Esophagus muscularis mucosa (tissue), 4 donors: ENCODE results near the gene RCBTB2. TPM values are rescaled to one million over a fixed set of nuclear protein-coding genes. Genes with fewer than 3 reads are reported as not detected.

Experiments
- DNase-seq: peaks from one replicate; pipeline ENCODE4 v3.0.0-alpha.2; 2017; ENCODE audit errors: extremely low spot score
- H3K27ac ChIP-seq, 4 donors: fragments of 200-600 bp; sonication (generic); replicated peaks in 1 of 4; 1 replicate in 3 of 4; 2 replicates in 1 of 4; pipeline ENCODE4 v1.5.1; 2016 to 2019; ENCODE audit warnings: mild to moderate bottlenecking in 1 of 4
- H3K27me3 ChIP-seq, 4 donors: fragments of 200-600 bp; sonication (generic); one replicate each; pipeline versions ENCODE4 v1.5.1 to v1.6.0; 2016 to 2019
- H3K36me3 ChIP-seq, 4 donors: fragments of 200-600 bp; sonication (generic); one replicate each; pipeline ENCODE4 v1.5.1; 2016 to 2019
- H3K4me1 ChIP-seq, 4 donors: fragments of 200-600 bp; sonication (generic); one replicate each; pipeline ENCODE4 v1.5.1; 2016 to 2019
- H3K4me3 ChIP-seq, 4 donors: fragments of 200-600 bp; sonication (generic); 1 replicate in 2 of 4; 2 replicates in 2 of 4; pipeline ENCODE4 v1.5.1; 2016 to 2019; ENCODE audit warnings: mild to moderate bottlenecking in 4 of 4, moderate library complexity in 1 of 4
- H3K9me3 ChIP-seq, 4 donors: fragments of 200-600 bp; sonication (generic); 1 replicate in 3 of 4; 2 replicates in 1 of 4; pipeline ENCODE4 v1.5.1; 2016 to 2019
- CTCF ChIP-seq, 3 experiments: fragments of 200-600 bp in 2 of 3; fragments of 450-650 bp in 1 of 3; sonication (generic) in 2 of 3; IDR thresholded peaks; one replicate each; pipeline ENCODE4 v1.5.1; 2017 to 2019; ENCODE audit warnings: antibody characterized with exemption in 3 of 3, mild to moderate bottlenecking in 2 of 3, moderate library complexity in 1 of 3
- EP300 ChIP-seq: sonication (generic); formaldehyde crosslinking; IDR thresholded peaks from one replicate; pipeline ENCODE4 v1.6.1; 2017; ENCODE audit warnings: antibody characterized with exemption
- POLR2A ChIP-seq: fragments of 450-650 bp; IDR thresholded peaks from one replicate; pipeline ENCODE4 v1.6.1; 2017; ENCODE audit warnings: antibody characterized with exemption, moderate library complexity, mild to moderate bottlenecking, low read depth
- POLR2AphosphoS5 ChIP-seq, 2 donors: sonication (generic); formaldehyde crosslinking; IDR thresholded peaks; one replicate each; pipeline ENCODE4 v1.6.1; 2017; ENCODE audit warnings: antibody characterized with exemption in 2 of 2
- WGBS: methylation state at CpG from one replicate; pipeline ENCODE4 v1.1.5; 2018; 5-methylcytosine and 5-hydroxymethylcytosine counted together
- intact Hi-C: fragments of 100-400 bp; cut with DNase I; formaldehyde crosslinking; loops from one replicate; pipeline ENCODE4 v1.15.1; 2023
- total RNA-seq, 4 donors: library from RNA; depleted of rRNA; stranded (reverse); fragments of >200 nt; gene quantifications; one replicate each; pipeline versions ENCODE4 v1.1.0 to v1.2.1, GENCODE V29; 2016

Gene RCBTB2
- total RNA-seq, 4 donors from 2014 or later: 10.1 to 14.5 (median 11.0) TPM

GRCh38 chr13:48504606-48505005, 28.3 kb downstream of the RCBTB2 start:
- 98% methylated on average over 8 of the region's 8 CpGs for WGBS
- H3K27me3 ChIP-seq: no peaks in the 10 kb centered on the region
- no peak for DNase-seq
- peaks cover 0 to 38% (median 10%) of the 10 kb centered on the region in 4 donors for H3K36me3 ChIP-seq
- peak overlapping the region in 1 of 4 donors; percentile 69 for H3K27ac ChIP-seq
- no peak overlapping the region for H3K4me3 ChIP-seq
- intact Hi-C loops: no loop called here
- TF ChIP-seq POLR2A: no peak
- no peak for TF ChIP-seq EP300
- TF ChIP-seq POLR2AphosphoS5 (IDR thresholded peaks at IDR 0.05): no peak
- TF ChIP-seq CTCF (IDR thresholded peaks at IDR 0.05): no peak
- H3K9me3 ChIP-seq: no peaks in the 10 kb centered on the region
- H3K4me1 ChIP-seq: peaks cover 0 to 18% (median 10%) of the 10 kb centered on the region in 4 donors

GRCh38 chr13:48502601-48503319, 30.1 kb downstream of the RCBTB2 start:
- peaks cover 0 to 42% (median 10%) of the 10 kb centered on the region in 4 donors for H3K36me3 ChIP-seq

GRCh38 chr13:48501705-48502104, 31.2 kb downstream of the RCBTB2 start:
- 91% methylated on average over 2 of the region's 2 CpGs for WGBS
- TF ChIP-seq CTCF (IDR thresholded peaks at IDR 0.05): no peak
- no peak for TF ChIP-seq EP300
- TF ChIP-seq POLR2A: no peak
- TF ChIP-seq POLR2AphosphoS5 (IDR thresholded peaks at IDR 0.05): no peak
- Histone ChIP-seq H3K9me3 (no peaks in the 10 kb centered on the region), H3K27ac (no peak overlapping the region), H3K27me3 (no peaks in the 10 kb centered on the region), H3K4me3 (no peak overlapping the region), H3K36me3 (peaks cover 0 to 45% (median 10%) of the 10 kb centered on the region in 4 donors), H3K4me1 (peaks cover 0 to 17% (median 9%) of the 10 kb centered on the region in 4 donors)
- intact Hi-C loops: no loop called here
- no peak for DNase-seq

More at GRCh38 chr13:48502601-48503319, 30.1 kb downstream of the RCBTB2 start:
- Histone ChIP-seq H3K9me3 (no peaks in the 10 kb centered on the region), H3K4me1 (peaks cover 0 to 18% (median 10%) of the 10 kb centered on the region in 4 donors), H3K27me3 (no peaks in the 10 kb centered on the region), H3K27ac (no peak overlapping the region), H3K4me3 (no peak overlapping the region)
- intact Hi-C loops: no loop called here
- no peak for TF ChIP-seq POLR2AphosphoS5 (IDR thresholded peaks at IDR 0.05)
- TF ChIP-seq POLR2A: no peak
- TF ChIP-seq EP300: no peak
- TF ChIP-seq CTCF (IDR thresholded peaks at IDR 0.05): no peak
- DNase-seq: no peak
- 93% methylated on average over 19 of the region's 19 CpGs for WGBS

- peaks cover 0 to 48% (median 10%) of the 10 kb centered on the region in 4 donors for H3K36me3 ChIP-seq
- TF ChIP-seq POLR2A: no peak
- TF ChIP-seq POLR2AphosphoS5 (IDR thresholded peaks at IDR 0.05): peak in 1 of 2 donors; percentile 21
Observed at GRCh38 chr13:48500652-48501197, 32.2 kb downstream of the RCBTB2 start.

GRCh38 chr13:48497669-48498068, 35.2 kb downstream of the RCBTB2 start:
- Histone ChIP-seq H3K27ac (no peak overlapping the region), H3K4me3 (no peak overlapping the region), H3K9me3 (no peaks in the 10 kb centered on the region), H3K36me3 (peaks cover 0 to 48% (median 10%) of the 10 kb centered on the region in 4 donors), H3K4me1 (peaks cover 0 to 12% (median 6%) of the 10 kb centered on the region in 4 donors), H3K27me3 (no peaks in the 10 kb centered on the region)
- TF ChIP-seq CTCF (IDR thresholded peaks at IDR 0.05) (no peak), POLR2AphosphoS5 (IDR thresholded peaks at IDR 0.05) (no peak), POLR2A (no peak), EP300 (no peak)
- intact Hi-C loops: no loop called here
- 90% methylated on average over 2 of the region's 2 CpGs for WGBS
- no peak for DNase-seq

More at GRCh38 chr13:48500652-48501197, 32.2 kb downstream of the RCBTB2 start:
- Histone ChIP-seq H3K27ac (peak overlapping the region in 2 of 4 donors; percentile 24 to 46), H3K4me3 (no peak overlapping the region), H3K4me1 (peaks cover 0 to 9% (median 7%) of the 10 kb centered on the region in 4 donors), H3K9me3 (no peaks in the 10 kb centered on the region), H3K27me3 (no peaks in the 10 kb centered on the region)
- intact Hi-C loops: no loop called here
- WGBS: 69% methylated on average over 4 of the region's 4 CpGs
- no peak for DNase-seq
